GM12878 (cell line): ENCODE data around the gene AGBL1. TPM values are rescaled to one million over a fixed set of nuclear protein-coding genes. Genes with fewer than 3 reads are reported as not detected.

Source experiments
- CHD4 ChIP-seq: fragments of 200-600 bp; sonication (generic); IDR thresholded peaks from 2 replicates; pipeline ENCODE4 v1.6.1; 2016; ENCODE audit warnings: mild to moderate bottlenecking
- HDAC6 ChIP-seq: fragments of 200-600 bp; sonication (generic); IDR thresholded peaks from one replicate; pipeline ENCODE4 v1.8.0; 2017; ENCODE audit warnings: antibody characterized with exemption; ENCODE audit not compliant: unreplicated experiment
- JUND ChIP-seq: IDR thresholded peaks from 2 replicates; pipeline ENCODE4 v1.6.1; 2012; ENCODE audit warnings: low read depth, mild to moderate bottlenecking, low read length, improper control_type of control experiment, moderate library complexity
- NFXL1 ChIP-seq: fragments of 450-650 bp; IDR thresholded peaks from 2 replicates; pipeline ENCODE4 v1.6.1; 2017; ENCODE audit warnings: antibody characterized with exemption, mild to moderate bottlenecking, borderline replicate concordance
- ZNF687 ChIP-seq: fragments of 450-650 bp; IDR thresholded peaks from 2 replicates; pipeline ENCODE4 v1.6.1; 2017; ENCODE audit warnings: mild to moderate bottlenecking, moderate library complexity
- ZZZ3 ChIP-seq: IDR thresholded peaks from 2 replicates; pipeline ENCODE4 v1.6.1; 2011; ENCODE audit warnings: low read depth; ENCODE audit not compliant: control insufficient read depth, insufficient read length
- polyA plus RNA-seq, 11 experiments: library from polyadenylated mRNA; depleted of rRNA in 4 of 11; unstranded in 6 of 11; stranded (reverse) in 5 of 11; fragments of >200 nt; fragmentation: Nextera tagmentation in 4 of 11; fragmentation: Illumina TruSeq in 1 of 11; extraction: Ambion mirVana in 4 of 11; extraction: Trizol in 1 of 11; gene quantifications; 1 replicate in 1 of 11; 2 replicates in 10 of 11; pipeline versions ENCODE4 v1.2.1 to v1.2.3, GENCODE V29; 2011 to 2016; ENCODE audit warnings: inconsistent platforms in 2 of 11, missing spikeins in 2 of 11, low read depth in 1 of 11
- total RNA-seq, 4 experiments: library from RNA; depleted of rRNA in 3 of 4; stranded (reverse); fragments of >200 nt in 3 of 4; fragmentation: Illumina TruSeq in 1 of 4; extraction: Trizol in 1 of 4; gene quantifications; 2 replicates each; pipeline versions ENCODE4 v1.2.1 to v1.2.3, GENCODE V29; 2013 to 2021
- TF ChIP-seq, protein P1 (sequence below): fragments of 450-650 bp; IDR thresholded peaks from 2 replicates; pipeline ENCODE4 v1.6.1; 2017; ENCODE audit warnings: low read depth, mild to moderate bottlenecking, moderate library complexity

The AGBL1 gene
- total and polyA plus RNA-seq, 10 of the 15 experiments (the other 5 are each of a cell fraction or from before 2014, with no cell fraction given), result not detected

DNA sequence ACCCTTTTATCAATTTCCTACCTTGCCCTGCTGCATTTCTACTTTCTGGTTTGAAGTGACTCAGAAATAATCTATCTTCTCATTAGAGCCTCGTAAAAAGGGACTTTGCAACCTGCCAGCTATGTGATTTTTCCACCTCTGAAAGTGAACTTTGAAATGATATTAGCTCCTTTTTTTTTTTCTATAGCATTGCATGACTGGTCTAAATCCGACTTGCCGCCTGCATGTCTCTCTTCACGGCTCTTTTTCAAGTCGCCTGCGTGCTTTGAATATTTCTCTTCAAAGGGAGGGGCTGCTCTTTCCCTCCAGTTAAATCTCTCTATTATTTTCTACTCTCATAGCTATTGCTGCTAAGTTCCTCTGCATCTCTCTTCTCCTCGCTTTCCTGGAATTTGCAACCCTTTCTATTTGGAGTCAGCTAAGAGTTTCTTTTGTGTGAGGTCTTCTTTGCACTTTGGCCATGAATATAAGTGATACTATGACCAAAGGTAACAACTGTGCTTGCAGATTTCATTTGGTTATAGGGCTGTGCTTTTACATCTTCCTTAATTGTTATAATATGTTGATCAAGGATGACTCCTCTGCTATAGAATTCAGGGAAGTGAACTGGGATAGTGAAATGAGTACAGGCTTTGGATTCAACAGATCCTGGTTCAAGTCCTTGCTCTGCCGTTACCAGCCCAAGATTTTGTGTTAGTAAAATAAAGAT lies 541.1 kb downstream of the AGBL1 start (continued):
- TF ChIP-seq ZNF687 (no peak), ZZZ3 (no peak), CHD4 (no peak), JUND (no peak), NFXL1 (no peak), HDAC6 (no peak)
- TF ChIP-seq, protein P1, sequence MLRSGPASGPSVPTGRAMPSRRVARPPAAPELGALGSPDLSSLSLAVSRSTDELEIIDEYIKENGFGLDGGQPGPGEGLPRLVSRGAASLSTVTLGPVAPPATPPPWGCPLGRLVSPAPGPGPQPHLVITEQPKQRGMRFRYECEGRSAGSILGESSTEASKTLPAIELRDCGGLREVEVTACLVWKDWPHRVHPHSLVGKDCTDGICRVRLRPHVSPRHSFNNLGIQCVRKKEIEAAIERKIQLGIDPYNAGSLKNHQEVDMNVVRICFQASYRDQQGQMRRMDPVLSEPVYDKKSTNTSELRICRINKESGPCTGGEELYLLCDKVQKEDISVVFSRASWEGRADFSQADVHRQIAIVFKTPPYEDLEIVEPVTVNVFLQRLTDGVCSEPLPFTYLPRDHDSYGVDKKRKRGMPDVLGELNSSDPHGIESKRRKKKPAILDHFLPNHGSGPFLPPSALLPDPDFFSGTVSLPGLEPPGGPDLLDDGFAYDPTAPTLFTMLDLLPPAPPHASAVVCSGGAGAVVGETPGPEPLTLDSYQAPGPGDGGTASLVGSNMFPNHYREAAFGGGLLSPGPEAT, result no peak
